Muscle layer of duodenum (tissue), 2 donors: ENCODE data around the gene NDC1.

Source experiments
- H3K27ac ChIP-seq: one replicate; pipeline ENCODE4 v1.7.0; 2013; ENCODE audit warnings: mild to moderate bottlenecking, low read length
- H3K27me3 ChIP-seq: one replicate; pipeline ENCODE4 v1.7.0; 2013; ENCODE audit warnings: low read depth, mild to moderate bottlenecking, control low read depth, low read length
- H3K36me3 ChIP-seq, 2 donors: one replicate each; pipeline ENCODE4 v1.7.0; 2013; ENCODE audit warnings: low read length in 2 of 2, control low read depth in 1 of 2, mild to moderate bottlenecking in 1 of 2; ENCODE audit not compliant: insufficient read depth in 2 of 2, control insufficient read depth in 1 of 2
- H3K4me1 ChIP-seq, 2 donors: one replicate each; pipeline ENCODE4 v1.7.0; 2013; ENCODE audit warnings: low read length in 2 of 2, mild to moderate bottlenecking in 2 of 2, control low read depth in 1 of 2, moderate library complexity in 1 of 2; ENCODE audit not compliant: insufficient read depth in 2 of 2, control insufficient read depth in 1 of 2
- H3K4me3 ChIP-seq, 2 donors: one replicate each; pipeline ENCODE4 v1.7.0; 2013; ENCODE audit warnings: low read length in 2 of 2, low read depth in 1 of 2, mild to moderate bottlenecking in 1 of 2
- H3K9me3 ChIP-seq, 2 donors: one replicate each; pipeline ENCODE4 v1.7.0; 2013; ENCODE audit warnings: low read length in 2 of 2, control low read depth in 1 of 2, mild to moderate bottlenecking in 1 of 2; ENCODE audit not compliant: control insufficient read depth in 1 of 2
- donor health status: healthy.

The NDC1 gene

GRCh38 chr1:53717025-53717804, 120.9 kb downstream of the NDC1 start:
- Histone ChIP-seq H3K9me3 (no peaks in the 10 kb centered on the region), H3K4me3 (no peak overlapping the region), H3K27me3 (no peaks in the 10 kb centered on the region), H3K27ac (no peak overlapping the region), H3K36me3 (no peaks in the 10 kb centered on the region), H3K4me1 (no peaks in the 10 kb centered on the region)

- no peak overlapping the region for H3K27ac ChIP-seq
- no peak overlapping the region for H3K4me3 ChIP-seq
- H3K4me1 ChIP-seq = no peaks in the 10 kb centered on the region
- no peaks in the 10 kb centered on the region for H3K9me3 ChIP-seq
- no peaks in the 10 kb centered on the region for H3K27me3 ChIP-seq
- no peaks in the 10 kb centered on the region for H3K36me3 ChIP-seq
These were observed 121.9 kb downstream of the NDC1 start for GRCh38 chr1:53716150-53716549.

GRCh38 chr1:53715478-53715877, 122.6 kb downstream of the NDC1 start:
- Histone ChIP-seq H3K9me3 (no peaks in the 10 kb centered on the region), H3K4me1 (no peaks in the 10 kb centered on the region), H3K4me3 (no peak overlapping the region), H3K36me3 (no peaks in the 10 kb centered on the region), H3K27me3 (no peaks in the 10 kb centered on the region), H3K27ac (no peak overlapping the region)
